Ishikawa (cell line): ENCODE measurements around the gene MLXIP.

Source experiments
- CREB1 ChIP-seq: IDR thresholded peaks from 2 replicates; pipeline ENCODE4 v1.6.1; 2012; ENCODE audit warnings: low read depth
- EP300 ChIP-seq: IDR thresholded peaks from 2 replicates; pipeline ENCODE4 v1.6.1; 2012; ENCODE audit warnings: borderline replicate concordance
- FOXM1 ChIP-seq: IDR thresholded peaks from 2 replicates; pipeline ENCODE4 v1.6.1; 2012; ENCODE audit warnings: low read depth, borderline replicate concordance
- NFIC ChIP-seq: IDR thresholded peaks from 2 replicates; pipeline ENCODE4 v1.6.1; 2012
- RAD21 ChIP-seq: IDR thresholded peaks from 2 replicates; pipeline ENCODE4 v1.6.1; 2012; ENCODE audit warnings: low read depth
- TAF1 ChIP-seq: IDR thresholded peaks from 2 replicates; pipeline ENCODE4 v1.6.1; 2012; ENCODE audit warnings: low read depth, mild to moderate bottlenecking
- TCF12 ChIP-seq: IDR thresholded peaks from 2 replicates; pipeline ENCODE4 v1.6.1; 2012; ENCODE audit warnings: low read depth
- TEAD4 ChIP-seq: IDR thresholded peaks from 2 replicates; pipeline ENCODE4 v1.6.1; 2012
- ZBTB7A ChIP-seq: IDR thresholded peaks from 2 replicates; pipeline ENCODE4 v1.6.1; 2012; ENCODE audit warnings: low read depth
- TF ChIP-seq, protein P1 (sequence below): IDR thresholded peaks from 2 replicates; pipeline ENCODE4 v1.6.1; 2012

DNA sequence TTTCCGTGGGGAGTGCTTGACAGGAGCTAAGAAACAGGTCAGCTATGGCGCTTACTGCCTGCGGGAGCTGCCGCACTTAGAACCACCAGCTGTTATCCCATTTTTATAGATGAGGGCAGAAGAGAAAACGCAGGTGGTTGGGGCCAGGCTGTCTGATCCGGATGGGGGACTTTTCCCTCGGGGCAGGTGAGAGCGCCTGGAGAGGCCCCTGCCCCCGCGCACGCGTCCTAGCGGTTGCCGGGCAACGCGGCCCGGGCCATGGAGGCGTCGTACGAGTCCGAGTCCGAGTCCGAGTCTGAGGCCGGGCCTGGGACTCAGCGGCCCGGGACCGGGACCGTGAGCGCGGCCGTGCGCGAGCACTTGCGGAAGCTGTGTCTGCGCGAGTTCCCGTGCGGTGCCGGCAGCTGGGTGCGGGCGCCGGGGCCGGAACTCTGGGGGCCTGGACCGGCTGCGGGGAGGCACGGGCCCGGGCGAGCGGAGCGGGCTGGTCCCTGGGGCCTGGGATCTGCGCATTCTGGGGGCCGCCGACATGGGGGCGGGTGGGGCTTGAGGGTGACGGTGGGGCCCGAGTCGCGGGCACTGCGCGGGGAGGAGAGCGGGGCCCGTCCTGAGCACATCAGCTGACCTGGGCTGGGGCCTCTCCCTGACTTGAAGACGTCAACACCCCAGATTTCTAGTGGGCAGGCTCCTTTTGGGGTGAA is 104.5 kb downstream of the MLXIP start, which contains the start of gene LRRC43:
- TF ChIP-seq EP300 (no peak), ZBTB7A (no peak), RAD21 (no peak), TEAD4 (no peak), NFIC (no peak), CREB1 (no peak), TAF1 (no peak), TCF12 (no peak), FOXM1 (no peak)
- TF ChIP-seq, protein P1, sequence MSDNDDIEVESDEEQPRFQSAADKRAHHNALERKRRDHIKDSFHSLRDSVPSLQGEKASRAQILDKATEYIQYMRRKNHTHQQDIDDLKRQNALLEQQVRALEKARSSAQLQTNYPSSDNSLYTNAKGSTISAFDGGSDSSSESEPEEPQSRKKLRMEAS: no peak; the same call in 1 of the 2 replicates
